Prostate gland (tissue), 2 donors: ENCODE data around the gene GRIK2. TPM values are rescaled to one million over a fixed set of nuclear protein-coding genes. Genes with fewer than 3 reads are reported as not detected.

Experiments
- DNase-seq: peaks from one replicate; pipeline ENCODE4 v3.0.0-alpha.2; 2019; ENCODE audit warnings: low spot score
- H3K27ac ChIP-seq, 2 donors: fragments of 200-600 bp; sonication (generic); 2 replicates each; pipeline ENCODE4 v1.5.1; 2017 to 2019
- H3K27me3 ChIP-seq: fragments of 200-600 bp; sonication (generic); replicated peaks from 2 replicates; pipeline ENCODE4 v1.5.1; 2019; ENCODE audit not compliant: insufficient read depth
- H3K36me3 ChIP-seq, 2 donors: fragments of 200-600 bp; sonication (generic); 1 replicate in 1 of 2; 2 replicates in 1 of 2; pipeline versions ENCODE4 v1.5.1 to v1.8.1; 2017 to 2019
- H3K4me1 ChIP-seq: fragments of 200-600 bp; sonication (generic); replicated peaks from 2 replicates; pipeline ENCODE4 v1.5.1; 2019
- H3K4me3 ChIP-seq, 2 donors: fragments of 200-600 bp; sonication (generic); 2 replicates each; pipeline ENCODE4 v1.5.1; 2017 to 2019
- H3K9me3 ChIP-seq: fragments of 200-600 bp; sonication (generic); 2 replicates; pipeline ENCODE4 v1.5.1; 2017
- POLR2A ChIP-seq: fragments of 450-650 bp; IDR thresholded peaks from one replicate; pipeline ENCODE4 v1.6.1; 2016; ENCODE audit warnings: antibody characterized with exemption, mild to moderate bottlenecking
- POLR2AphosphoS5 ChIP-seq: sonication (generic); formaldehyde crosslinking; IDR thresholded peaks from one replicate; pipeline ENCODE4 v1.6.1; 2017; ENCODE audit warnings: antibody characterized with exemption
- WGBS: methylation state at CpG from one replicate; pipeline ENCODE4 v1.1.5; 2018; 5-methylcytosine and 5-hydroxymethylcytosine counted together
- intact Hi-C: fragments of 100-400 bp; cut with DNase I; formaldehyde crosslinking; loops from one replicate; pipeline ENCODE4 v1.14.2; 2022
- total RNA-seq, 2 donors: library from RNA; depleted of rRNA; stranded (reverse); fragments of >200 nt; gene quantifications; one replicate each; pipeline ENCODE4 v1.1.0, GENCODE V29; 2016
- TF ChIP-seq, protein P1 (sequence below), 4 experiments: fragments of 200-600 bp in 2 of 4; fragments of 450-650 bp in 2 of 4; sonication (generic) in 2 of 4; IDR thresholded peaks; 1 replicate in 3 of 4; 2 replicates in 1 of 4; pipeline ENCODE4 v1.5.1; 2016 to 2019; ENCODE audit warnings: antibody characterized with exemption in 4 of 4, mild to moderate bottlenecking in 2 of 4, moderate library complexity in 2 of 4

GRIK2 gene
- total RNA-seq, 2 donors from 2014 or later, result 2.6 to 15.7 TPM

DNA sequence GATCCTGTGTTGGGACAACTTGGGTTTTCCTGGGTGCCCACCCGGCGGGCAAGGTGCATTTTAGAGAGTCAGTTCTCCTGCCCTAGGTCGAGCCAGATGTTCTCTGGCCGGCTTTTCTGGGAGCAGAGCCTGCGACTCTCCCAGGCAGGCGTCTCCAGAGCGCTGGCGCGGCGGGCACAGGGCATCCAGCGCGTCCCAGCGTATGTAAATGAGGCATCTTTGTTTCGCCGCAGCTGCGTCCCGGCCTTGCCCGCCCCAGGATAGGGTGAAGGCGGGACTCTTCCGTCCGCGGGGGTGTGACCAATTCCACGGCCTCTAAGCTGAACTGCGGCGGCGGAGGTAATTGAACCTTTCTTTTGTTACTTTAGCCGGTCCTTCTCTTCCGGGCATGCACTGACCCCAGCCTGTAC is 9.1 kb downstream of the GRIK2 start:
- Histone ChIP-seq H3K27me3 (no peaks in the 10 kb centered on the region), H3K36me3 (no peaks in the 10 kb centered on the region), H3K4me3 (no peak overlapping the region), H3K9me3 (no peaks in the 10 kb centered on the region), H3K27ac (no peak overlapping the region), H3K4me1 (no peaks in the 10 kb centered on the region)
- TF ChIP-seq, protein P1, sequence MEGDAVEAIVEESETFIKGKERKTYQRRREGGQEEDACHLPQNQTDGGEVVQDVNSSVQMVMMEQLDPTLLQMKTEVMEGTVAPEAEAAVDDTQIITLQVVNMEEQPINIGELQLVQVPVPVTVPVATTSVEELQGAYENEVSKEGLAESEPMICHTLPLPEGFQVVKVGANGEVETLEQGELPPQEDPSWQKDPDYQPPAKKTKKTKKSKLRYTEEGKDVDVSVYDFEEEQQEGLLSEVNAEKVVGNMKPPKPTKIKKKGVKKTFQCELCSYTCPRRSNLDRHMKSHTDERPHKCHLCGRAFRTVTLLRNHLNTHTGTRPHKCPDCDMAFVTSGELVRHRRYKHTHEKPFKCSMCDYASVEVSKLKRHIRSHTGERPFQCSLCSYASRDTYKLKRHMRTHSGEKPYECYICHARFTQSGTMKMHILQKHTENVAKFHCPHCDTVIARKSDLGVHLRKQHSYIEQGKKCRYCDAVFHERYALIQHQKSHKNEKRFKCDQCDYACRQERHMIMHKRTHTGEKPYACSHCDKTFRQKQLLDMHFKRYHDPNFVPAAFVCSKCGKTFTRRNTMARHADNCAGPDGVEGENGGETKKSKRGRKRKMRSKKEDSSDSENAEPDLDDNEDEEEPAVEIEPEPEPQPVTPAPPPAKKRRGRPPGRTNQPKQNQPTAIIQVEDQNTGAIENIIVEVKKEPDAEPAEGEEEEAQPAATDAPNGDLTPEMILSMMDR (IDR thresholded peaks at IDR 0.05), result no peak
- TF ChIP-seq POLR2AphosphoS5 (no peak), POLR2A (no peak)
- 39% methylated on average over 28 of the region's 28 CpGs for WGBS
- intact Hi-C loops, result no loop called here
- DNase-seq, result no peak

DNA sequence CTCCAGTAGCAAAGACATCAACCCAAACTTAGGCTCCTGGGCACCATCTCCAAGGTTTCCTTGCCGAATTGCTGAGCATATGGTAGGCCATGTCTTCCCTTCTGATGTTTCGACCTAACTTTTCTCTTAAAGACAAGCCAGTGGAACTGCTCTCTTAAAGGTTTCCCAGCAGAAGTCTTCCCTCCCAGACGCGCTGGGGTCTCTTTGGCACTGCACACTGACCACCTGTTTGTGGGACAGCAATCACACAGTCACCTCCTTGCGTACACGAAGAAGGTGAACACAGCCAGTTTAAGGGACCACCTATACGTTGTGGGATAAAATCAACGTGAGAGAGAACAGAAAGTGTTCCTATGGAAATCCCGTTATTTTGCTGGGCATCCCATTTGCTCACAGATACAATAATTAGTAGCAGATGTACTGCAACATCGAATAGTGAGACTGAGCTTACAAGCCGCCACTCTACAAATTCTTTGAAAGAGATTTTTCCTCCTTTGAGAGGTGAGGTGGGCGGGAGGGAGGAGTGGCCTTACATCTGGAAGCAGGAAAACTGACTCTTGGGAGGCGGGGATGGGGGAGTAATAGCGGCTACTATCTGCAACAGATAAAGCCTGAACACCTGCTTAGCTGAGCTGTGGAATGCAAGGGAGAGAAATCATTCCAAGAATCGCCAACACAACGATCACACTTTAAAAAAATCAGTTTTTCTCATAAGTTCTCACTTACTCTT is 9.9 kb downstream of the GRIK2 start:
- 67% methylated on average over 16 of the region's 16 CpGs for WGBS
- no peak overlapping the region for H3K27ac ChIP-seq
- DNase-seq, result no peak
- no peak for TF ChIP-seq POLR2AphosphoS5
- TF ChIP-seq, protein P1 (IDR thresholded peaks at IDR 0.05), result no peak
- no peak for TF ChIP-seq POLR2A
- H3K4me3 ChIP-seq, result no peak overlapping the region
- intact Hi-C loops, result no loop called here
- H3K27me3 ChIP-seq, result no peaks in the 10 kb centered on the region
- no peaks in the 10 kb centered on the region for H3K9me3 ChIP-seq
- H3K36me3 ChIP-seq, result no peaks in the 10 kb centered on the region
- no peaks in the 10 kb centered on the region for H3K4me1 ChIP-seq

DNA sequence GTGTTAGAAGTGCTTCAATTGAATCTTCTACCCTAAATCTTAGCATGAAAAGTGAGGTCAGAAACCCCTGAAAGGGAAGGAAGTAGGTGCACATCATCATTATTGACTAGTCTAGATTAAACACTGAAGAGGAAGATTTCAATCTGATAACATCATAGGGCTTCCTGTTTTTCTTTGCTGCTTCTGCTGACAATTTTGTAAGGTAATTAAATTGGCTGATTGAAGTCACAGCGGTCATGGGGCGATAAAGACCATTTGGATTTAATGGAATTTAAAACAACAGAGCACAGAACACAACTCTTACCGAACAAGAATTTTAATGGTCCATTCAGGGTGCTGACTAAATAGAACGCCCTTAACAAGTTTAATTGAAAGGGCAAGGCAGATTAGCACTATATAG is 11.3 kb downstream of the GRIK2 start:
- TF ChIP-seq POLR2AphosphoS5 (no peak), POLR2A (no peak)
- TF ChIP-seq, protein P1 (IDR thresholded peaks at IDR 0.05), result no peak
- no peaks in the 10 kb centered on the region for H3K9me3 ChIP-seq
- no peak overlapping the region for H3K4me3 ChIP-seq
- intact Hi-C loops, result no loop called here
- no peak for DNase-seq
- H3K4me1 ChIP-seq, result no peaks in the 10 kb centered on the region
- no peak overlapping the region for H3K27ac ChIP-seq
- no peaks in the 10 kb centered on the region for H3K36me3 ChIP-seq
- H3K27me3 ChIP-seq, result no peaks in the 10 kb centered on the region
- 70% methylated on average over 4 of the region's 4 CpGs for WGBS

DNA sequence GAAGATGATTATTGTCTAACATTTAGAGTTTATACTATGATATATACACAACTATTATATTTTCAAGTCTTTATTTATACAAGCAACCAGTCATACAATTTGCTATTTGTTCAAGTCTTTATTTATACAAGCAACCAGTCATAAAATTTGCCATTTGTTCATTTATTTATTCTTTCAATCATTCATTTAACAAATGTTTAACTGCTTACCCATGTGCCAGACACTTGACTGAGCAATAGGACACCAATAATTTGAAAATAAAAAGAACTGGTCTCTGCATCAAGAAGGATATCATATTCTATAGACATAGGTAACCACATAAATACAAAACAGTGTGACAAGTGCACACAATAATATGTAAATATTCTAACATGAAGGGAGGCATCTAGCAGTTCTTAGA is 20.3 kb downstream of the GRIK2 start:
- Histone ChIP-seq H3K27ac (no peak overlapping the region), H3K27me3 (no peaks in the 10 kb centered on the region), H3K4me3 (no peak overlapping the region), H3K36me3 (no peaks in the 10 kb centered on the region), H3K9me3 (no peaks in the 10 kb centered on the region), H3K4me1 (no peaks in the 10 kb centered on the region)
- no peak for TF ChIP-seq POLR2A
- TF ChIP-seq, protein P1 (IDR thresholded peaks at IDR 0.05), result no peak
- no peak for TF ChIP-seq POLR2AphosphoS5
- intact Hi-C loops, result no loop called here
- no peak for DNase-seq

GRCh38 chr6:101417900-101418299 is 24.4 kb downstream of the GRIK2 start:
- intact Hi-C loops, result no loop called here
- no peak for DNase-seq
- 29% methylated on average over 1 of the region's 1 CpG for WGBS
- Histone ChIP-seq H3K9me3 (no peaks in the 10 kb centered on the region), H3K36me3 (no peaks in the 10 kb centered on the region), H3K4me1 (no peaks in the 10 kb centered on the region), H3K27me3 (no peaks in the 10 kb centered on the region), H3K4me3 (no peak overlapping the region), H3K27ac (no peak overlapping the region)
- no peak for TF ChIP-seq POLR2A
- TF ChIP-seq POLR2AphosphoS5, result no peak
- TF ChIP-seq, protein P1 (IDR thresholded peaks at IDR 0.05), result no peak
